ENCODE results near the gene MCFD2. TPM values are rescaled to one million over a fixed set of nuclear protein-coding genes. Genes with fewer than 3 reads are reported as not detected.

MCFD2 gene
- 10 to 100 TPM; 37.6 to 78.8 (median 40.0) TPM for polyA plus RNA-seq

DNA sequence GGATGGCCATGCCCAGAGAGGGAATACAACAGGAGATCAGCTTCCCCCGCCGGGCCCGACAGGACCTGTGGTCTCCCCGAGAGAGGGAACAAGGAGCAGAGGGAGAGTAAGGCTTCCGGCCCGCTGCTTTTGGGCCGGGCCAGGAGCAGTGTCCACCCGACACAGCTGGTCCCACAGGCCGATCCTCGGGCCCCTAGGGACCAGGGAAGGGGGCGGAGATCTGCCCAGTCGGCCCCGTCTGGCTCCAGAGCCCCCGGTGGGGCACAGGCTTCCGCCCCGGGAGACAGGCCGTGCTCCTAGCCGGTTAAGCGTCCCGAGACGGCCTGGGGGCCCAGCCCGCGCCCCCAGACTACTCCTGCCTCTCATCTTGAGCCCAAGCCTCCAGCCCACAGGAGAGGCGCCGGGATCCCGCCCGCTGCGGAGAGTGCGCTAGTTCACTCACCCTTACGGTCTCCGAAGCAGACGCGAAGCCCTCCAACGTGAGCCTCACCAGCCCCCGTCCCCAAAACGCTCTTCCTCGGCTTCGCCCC lies at the start of gene MCFD2:
Gene MCFD2 (minus strand): TSS at position 526 of the 530 bp plus-strand sequence. CDS start 6,635 bp downstream, outside the sequence.
- 0 to 1% (median 1%) methylated on average over 26 to 38 of the region's 38 CpGs for WGBS, 3 donors
- no peak within 1 kb of the TSS for H3K27ac ChIP-seq (ENCODE audit: low read depth, low read length)

DNA sequence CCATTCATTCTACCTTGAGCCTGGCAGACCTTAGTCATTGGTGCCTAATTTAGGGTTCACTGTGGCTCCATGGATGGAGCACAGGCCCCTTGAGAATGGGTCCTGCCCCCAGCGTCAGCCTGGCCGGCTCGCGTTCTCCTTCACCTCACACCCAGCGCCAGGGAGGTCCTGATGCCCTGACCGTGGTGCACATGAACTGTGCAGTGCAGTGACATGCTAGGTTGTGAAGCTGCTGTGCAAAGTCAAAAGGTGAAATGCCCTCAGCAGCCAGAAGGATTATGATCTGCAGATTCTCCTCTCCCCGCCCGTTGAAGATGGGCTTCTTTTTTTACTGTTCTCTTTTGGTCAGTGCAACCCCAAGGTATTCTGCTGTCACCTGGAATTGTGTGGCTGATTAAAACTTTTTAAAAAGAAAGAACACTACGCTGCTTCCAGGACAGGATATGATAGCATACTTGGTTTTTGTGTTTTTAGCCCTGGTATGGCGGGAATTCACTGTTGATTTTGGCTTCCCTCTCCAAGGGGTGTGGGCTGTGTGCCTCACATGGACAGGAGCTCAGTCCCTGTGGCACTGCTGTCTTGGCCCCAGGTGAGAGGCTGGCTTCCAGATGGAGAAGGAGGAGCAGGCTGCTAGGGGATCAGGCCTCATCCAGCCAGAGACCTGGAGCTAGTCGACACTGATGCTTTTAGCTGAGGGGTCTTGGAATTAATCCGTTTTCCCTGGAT lies 49.4 kb upstream of the MCFD2 start:
- no peak overlapping the region for H3K27ac ChIP-seq (ENCODE audit: low read depth, low read length)
- WGBS, 3 donors, result 74 to 83% (median 78%) methylated on average over 12 of the region's 12 CpGs

DNA sequence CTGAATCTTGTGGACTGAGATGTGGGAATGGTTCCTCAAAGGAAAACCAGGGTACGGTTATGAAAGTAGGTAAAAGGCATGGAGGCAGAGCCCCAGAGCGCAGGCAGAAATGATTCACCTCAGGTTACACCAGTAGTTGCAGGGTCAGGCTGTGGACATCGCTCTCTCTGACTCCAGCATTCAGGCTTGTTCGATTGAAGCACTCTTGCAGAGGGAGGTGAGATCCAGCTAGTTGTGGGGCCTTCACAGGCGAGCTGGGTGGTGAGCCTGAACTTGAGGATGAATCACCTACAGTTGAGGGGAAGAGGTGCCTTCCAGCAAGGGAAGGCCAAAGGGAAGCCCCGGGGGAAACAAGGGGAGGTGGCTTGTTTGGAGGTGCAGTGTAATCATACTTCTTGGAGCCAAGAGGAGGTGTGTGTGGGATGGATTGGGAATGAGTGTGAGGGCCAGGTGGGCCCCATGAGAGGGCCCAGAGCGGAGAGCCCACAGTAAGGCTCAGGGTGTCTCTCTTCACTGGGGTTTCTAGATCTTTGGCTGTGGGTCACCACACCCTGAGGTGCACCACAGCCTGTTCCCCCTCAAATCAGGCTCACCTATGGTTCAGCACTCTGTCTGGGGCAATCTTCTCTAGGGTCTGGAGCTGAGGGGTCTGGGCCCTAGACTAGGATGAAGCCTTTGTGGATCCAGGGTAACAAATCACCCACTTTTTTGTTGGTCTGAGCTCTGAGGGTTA lies 48.5 kb upstream of the MCFD2 start:
- WGBS, 3 donors, result 81 to 96% (median 85%) methylated on average over 7 of the region's 7 CpGs
- no peak overlapping the region for H3K27ac ChIP-seq (ENCODE audit: low read depth, low read length)

DNA sequence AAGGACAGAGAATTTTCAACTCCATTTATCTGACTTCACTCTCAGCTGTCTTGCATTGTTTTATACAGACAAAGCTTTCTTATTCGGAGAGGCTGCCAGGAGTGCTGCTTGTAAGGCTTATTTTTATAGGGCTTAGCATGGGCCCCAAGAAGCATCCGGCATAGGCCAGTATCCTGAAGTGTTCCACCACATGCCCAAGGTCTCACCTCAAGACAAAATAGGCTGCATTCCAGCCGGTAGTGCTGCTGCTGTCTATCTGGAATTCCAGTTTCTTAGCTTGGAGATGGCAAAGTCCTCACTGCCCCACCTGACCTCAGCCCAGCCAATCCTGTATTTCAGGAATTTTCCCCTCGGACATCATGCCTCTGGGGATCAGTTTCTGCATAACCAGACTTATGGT lies 47.6 kb upstream of the MCFD2 start:
- 81 to 93% (median 85%) methylated on average over 4 of the region's 4 CpGs for WGBS, 3 donors
- no peak overlapping the region for H3K27ac ChIP-seq (ENCODE audit: low read depth, low read length)

DNA sequence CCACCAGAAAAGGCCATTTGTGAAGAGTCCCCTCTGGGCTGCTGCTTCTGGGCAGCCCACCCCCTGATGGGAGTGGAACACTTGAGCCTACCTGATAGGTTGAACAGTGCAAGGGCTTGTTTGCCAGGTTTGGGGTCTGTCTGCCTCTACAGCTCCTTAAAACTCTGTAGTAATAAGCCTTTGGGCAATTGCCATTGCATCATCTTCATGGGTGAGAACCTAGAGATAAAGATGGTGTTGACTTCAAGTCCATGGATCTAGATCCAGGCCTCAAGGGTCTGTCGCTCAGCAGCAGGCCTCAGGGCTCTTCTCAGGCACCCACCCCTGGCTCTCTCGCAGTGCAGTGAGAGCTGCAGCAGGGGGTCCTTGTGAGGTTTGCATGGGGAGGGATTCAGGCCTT lies 47.1 kb upstream of the MCFD2 start:
- 96 to 100% (median 97%) methylated on average over 2 of the region's 2 CpGs for WGBS, 3 donors

DNA sequence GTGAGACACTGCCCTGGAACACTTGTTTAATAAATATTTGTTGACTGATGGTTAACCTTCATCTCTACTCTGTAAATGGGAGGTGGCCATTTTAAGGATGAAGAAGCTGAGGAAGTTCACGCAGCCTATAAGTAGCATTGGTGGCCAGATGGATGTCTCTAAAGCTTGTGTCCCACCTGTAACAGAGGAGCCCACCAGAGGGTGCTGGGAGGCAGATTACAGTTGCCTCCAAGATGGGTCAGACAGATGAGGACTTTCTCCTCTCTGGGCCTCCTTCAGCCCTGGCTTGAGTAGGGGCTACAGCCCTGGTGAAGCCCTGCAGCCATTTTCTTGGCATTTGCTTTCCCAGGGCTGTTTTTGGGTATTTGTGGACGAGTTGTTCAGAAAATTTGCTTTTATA lies 45.0 kb upstream of the MCFD2 start:
- no peak overlapping the region for H3K27ac ChIP-seq (ENCODE audit: low read depth, low read length)
- 88 to 98% (median 95%) methylated on average over 2 of the region's 2 CpGs for WGBS, 3 donors

More for the DNA sequence above, 47.1 kb upstream of the MCFD2 start:
- no peak overlapping the region for H3K27ac ChIP-seq (ENCODE audit: low read depth, low read length)

DNA sequence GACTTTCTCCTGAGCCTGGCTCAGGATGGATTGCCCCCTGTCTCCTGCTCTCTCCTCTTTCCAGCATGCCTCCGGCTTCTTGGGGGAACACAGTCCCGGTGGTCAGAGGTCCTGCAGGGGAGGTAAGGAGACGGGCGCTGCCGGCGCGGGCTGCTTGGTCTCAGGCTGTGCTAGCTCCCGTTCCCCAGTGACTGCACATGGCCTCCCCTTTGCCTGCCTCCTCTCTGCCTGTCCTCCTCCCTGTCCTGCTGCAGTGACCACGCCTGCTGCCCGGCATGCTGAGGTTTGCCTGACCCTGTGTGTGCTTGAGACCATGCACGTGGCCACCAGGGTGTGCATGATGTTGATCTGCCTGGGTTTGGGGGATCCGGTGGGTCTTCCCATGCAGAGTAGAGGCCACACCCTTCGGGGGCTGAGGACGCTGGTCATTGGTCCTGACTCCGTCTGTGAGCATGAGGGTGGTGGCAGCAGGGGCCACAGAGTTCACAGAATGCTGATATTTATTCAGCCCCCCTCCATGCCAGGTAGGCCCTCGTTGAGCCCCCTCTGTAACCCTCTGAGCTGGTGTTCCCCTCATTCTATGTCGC lies 42.9 kb upstream of the MCFD2 start:
- WGBS, 3 donors, result 87 to 94% (median 87%) methylated on average over 17 of the region's 17 CpGs
- H3K27ac ChIP-seq (ENCODE audit: low read depth, low read length), result no peak overlapping the region

DNA sequence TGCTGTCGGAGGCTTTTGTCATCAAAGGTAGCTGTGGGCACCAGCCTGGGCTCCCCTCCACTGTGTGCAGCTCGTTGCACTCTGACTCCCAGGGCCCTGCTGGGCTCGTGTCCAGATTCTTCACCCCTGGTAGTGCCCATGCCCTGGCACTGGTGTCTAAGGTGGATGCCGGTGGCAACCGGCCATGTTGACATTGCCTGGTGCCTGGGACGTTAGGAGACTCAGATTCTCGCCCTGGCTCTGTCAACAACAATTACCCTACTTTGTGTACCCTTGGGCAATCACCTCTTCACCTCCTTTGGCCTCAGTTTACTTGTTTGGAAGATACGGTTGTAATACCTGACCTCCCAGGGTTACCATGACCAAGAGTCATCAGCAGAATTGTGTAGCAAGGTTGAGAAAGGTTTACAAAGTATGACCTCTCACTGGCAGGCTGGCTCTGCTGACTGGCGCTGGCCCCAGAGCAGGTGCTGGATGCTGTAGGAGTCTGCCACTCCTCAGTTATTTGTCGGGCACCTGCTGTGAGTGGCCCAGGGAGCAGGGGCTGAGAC lies 41.5 kb upstream of the MCFD2 start:
- H3K27ac ChIP-seq (ENCODE audit: low read depth, low read length), result no peak overlapping the region
- WGBS, 3 donors, result 48 to 86% (median 76%) methylated on average over 10 of the region's 10 CpGs

DNA sequence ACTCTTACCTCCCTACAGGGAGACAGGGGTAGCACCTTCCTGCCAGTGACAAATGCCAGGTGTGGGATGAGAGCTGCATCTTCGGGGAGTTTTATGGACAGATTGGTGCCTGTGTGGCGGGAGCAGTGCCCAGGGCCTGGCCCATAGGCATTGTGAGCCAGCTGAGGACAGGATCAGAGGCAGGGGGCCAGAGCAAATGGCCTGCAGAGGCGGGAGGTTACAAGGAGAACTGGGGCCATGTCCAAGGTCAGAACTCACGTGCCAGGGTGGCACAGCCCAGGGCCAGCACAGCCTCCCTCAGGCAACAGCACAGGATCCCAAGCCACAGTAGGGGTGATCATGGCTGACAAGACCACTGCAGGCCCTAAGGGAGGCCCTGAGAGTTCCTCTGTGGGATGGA lies 40.2 kb upstream of the MCFD2 start:
- 46 to 79% (median 73%) methylated on average over 4 of the region's 4 CpGs for WGBS, 3 donors
- no peak overlapping the region for H3K27ac ChIP-seq (ENCODE audit: low read depth, low read length)

DNA sequence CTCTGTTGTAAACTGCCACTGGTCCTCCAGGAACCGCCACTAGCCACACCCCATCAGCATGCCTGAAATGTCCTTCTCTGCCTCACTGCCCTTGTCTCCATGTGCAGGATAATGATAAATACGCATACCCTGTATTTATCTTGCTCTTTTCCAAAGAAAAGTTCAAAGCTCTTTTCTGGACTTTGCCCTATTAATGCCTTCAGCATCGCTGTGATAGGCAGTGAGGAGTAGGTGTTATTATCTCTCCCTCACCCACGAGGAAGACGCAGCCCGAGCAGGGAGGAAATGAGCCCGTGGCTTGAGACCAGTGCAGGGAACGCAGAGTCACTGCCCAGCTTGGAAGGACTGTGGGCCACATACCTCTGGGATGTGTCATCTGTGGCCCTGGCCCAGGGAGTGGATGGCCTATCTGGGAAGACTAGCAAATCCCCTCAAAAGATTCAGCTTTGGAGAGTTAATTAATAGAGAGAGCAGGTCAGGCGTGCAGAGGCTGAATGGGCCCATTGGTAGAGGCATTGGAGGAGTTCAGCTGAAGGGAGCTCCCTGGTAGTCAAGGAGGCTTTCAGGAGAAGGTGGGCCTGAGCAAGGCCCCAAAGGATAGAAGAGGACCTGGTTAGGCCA lies 39.5 kb upstream of the MCFD2 start:
- no peak overlapping the region for H3K27ac ChIP-seq (ENCODE audit: low read depth, low read length)
- 36 to 44% (median 40%) methylated on average over 9 of the region's 9 CpGs for WGBS, 3 donors

DNA sequence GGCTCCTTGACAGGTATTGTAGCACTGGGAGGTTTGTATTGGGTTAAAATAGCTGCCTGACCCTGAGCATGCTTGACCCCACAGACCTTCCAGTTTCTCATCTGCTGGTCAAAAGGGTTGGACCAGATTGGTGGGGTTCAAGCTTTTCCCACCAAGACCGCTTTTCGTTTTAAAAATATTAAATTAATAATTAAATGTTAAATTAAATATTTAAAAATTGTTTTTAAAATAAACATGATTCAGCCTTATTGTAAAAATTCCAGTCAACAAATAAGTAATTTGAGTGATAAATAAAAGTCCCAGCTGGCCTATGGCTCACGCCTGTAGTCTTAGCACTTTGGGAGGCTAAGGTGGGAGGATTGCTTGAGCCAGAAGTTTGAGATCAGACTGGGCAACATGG lies 36.6 kb upstream of the MCFD2 start:
- no peak overlapping the region for H3K27ac ChIP-seq (ENCODE audit: low read depth, low read length)
- 96 to 97% (median 96%) methylated on average over 3 of the region's 3 CpGs for WGBS, 3 donors

DNA sequence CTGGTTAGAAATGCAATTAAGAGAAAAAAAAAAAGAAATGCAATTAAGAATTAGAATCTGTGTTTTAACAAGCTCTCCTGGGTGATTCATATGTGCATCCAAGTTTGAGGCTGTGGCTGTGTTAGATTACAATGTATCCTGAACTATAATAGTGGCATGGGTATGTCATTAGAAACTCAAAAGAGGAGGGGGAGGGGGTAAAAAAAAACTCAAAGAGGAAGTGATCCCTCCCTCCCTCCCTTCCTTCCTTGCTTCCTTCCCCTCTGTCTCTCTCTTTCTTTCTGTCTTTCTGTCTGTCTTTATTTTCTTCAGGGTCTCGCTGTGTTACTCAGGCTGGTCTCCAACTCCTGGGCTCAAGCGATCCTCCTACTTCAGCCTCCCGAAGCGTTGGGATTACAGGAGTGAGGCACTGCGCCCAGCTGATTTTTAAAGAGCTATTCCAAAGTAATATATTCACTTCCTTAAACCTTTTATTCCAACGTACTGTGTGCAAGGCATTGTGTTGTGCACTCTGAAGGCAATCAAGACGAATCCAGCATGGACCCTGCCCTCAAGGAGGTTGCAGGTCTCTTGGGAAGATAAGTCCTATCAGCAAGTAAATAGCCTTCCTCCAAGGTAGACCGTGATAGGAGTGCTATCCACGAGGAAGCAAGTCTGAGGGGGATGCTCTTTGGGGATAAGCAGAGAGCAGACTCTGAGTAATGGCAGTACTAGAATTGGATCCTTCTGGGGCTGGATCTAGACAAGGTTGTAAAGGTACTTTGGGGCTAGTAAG lies 35.9 kb upstream of the MCFD2 start:
- no peak overlapping the region for H3K27ac ChIP-seq (ENCODE audit: low read depth, low read length)
- WGBS, 3 donors, result 77 to 83% (median 80%) methylated on average over 9 of the region's 9 CpGs

DNA sequence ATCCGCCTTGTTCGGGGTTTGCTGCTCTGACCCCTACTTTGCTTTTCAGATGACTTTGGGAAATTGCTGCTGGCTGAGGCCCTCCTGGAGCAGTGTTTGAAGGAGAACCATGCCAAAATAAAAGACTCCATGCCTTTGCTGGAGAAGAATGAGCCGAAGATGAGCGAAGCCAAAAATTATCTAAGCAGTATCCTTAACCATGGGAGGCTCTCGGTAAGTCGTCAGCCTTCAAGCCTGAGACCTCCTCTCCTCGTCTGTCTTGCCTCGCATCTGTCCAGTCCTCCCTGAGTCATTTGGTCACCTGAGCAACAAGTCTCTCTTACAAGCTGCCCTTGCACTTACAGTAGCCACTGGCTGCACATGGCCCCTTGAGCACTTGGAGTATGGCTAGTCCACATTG lies 34.7 kb upstream of the MCFD2 start:
- no peak overlapping the region for H3K27ac ChIP-seq (ENCODE audit: low read depth, low read length)
- 64 to 92% (median 66%) methylated on average over 8 of the region's 8 CpGs for WGBS, 3 donors

DNA sequence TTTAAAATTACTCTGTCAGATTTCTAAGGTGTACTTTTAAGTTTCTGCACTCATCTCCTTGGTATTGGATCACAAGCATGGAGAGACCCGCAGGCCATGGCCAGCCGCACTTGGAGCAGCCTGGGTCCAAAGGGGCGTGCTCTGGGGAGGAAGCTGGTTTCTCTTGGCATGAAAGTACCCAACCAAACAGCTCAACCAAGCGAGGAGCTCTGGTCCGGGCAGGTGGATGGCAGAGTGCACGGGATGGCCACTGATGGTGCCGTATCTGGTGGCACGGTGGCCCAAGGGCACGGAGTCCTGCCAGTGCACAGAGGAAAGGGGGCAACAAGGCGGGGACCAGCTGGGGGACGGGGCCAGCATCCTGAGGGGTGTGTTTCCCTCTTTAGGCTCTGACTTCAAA lies 32.2 kb upstream of the MCFD2 start:
- 84 to 90% (median 85%) methylated on average over 11 of the region's 11 CpGs for WGBS, 3 donors
- no peak overlapping the region for H3K27ac ChIP-seq (ENCODE audit: low read depth, low read length)

DNA sequence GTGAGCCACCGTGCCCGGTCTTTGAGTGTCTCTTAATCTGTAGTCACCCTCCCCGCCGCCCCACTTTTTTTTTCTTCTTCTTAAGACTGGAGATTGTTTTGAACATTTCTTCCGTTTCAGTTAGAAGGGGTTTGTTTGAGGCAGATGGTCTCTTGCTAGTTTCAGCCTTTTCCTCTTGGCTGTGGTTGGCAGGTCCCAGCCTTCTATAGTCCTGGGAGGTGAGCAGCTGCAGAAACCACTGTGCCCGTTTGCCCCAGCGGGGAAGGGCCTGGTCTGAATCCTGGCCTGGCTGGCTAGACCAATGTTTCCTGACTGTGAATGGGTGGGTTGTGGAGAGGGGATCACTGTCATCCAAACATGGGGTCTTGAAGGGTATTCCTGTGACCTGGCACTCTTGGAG lies 30.1 kb upstream of the MCFD2 start:
- 67 to 74% (median 70%) methylated on average over 7 of the region's 7 CpGs for WGBS, 3 donors
- H3K27ac ChIP-seq (ENCODE audit: low read depth, low read length), result no peak overlapping the region

DNA sequence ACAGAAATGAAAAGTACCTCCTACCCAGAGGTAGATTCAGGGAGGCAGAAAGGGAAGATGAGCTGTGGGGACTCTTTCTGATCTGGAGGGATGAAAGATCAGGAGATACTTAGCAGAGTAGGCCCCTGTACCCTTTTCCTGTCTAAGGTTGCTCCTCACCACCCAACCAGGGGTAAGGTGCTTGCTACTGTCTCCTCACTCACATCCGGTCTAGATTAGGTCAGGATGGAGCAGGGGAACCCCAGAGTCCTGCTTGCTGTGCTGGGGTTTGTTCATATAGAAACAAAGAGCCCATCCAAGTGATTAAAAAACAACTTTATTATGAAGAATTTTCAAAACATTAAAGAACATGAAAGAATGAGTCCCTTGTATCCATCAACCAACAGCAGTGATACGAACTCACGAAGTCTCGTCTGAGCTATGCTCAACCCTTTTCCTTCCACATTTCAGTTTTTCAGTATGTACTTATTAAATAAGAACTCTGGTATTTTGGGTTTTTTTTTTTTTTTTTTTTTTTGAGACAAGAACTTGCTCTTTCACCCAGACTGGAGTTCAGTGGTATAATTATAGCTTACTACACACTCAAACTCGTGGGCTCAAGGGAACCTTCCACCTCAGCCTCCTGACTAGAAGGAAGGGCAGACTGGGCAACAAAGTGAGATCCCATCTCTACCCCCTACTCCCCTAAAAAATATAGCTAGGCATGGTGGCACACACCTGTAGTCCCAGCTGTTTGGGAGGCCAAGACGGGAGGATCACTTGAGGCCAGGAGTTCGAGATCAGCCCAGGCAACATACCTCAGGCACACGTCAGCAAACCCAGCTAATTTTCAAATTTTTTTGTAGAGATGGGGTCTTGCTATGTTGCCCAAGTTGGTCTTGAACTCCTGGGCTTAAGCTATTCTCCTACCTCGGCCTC lies 28.5 kb upstream of the MCFD2 start:
- no peak overlapping the region for H3K27ac ChIP-seq (ENCODE audit: low read depth, low read length)
- WGBS, 3 donors, result 76 to 92% (median 76%) methylated on average over 9 of the region's 9 CpGs
